ENCODE data around the gene SYTL4.

The SYTL4 gene

DNA sequence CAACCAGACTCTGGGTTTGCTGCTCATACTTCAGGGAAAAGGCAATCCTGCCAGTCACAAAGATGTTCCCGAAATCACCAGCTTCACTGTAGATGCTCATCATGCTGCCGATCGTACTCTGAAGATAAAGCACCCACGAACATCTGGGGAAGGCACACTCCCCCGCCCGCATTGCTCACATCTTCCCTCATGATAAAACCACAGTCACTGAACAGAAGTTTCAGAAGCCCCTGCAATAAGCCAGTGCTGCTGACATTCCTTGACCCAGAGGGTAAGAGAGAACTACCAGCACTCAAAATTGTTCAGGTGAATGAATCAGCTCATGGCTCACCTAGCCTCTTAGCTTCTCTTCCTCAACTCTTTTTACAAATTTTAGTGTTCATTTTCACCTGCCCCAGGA, 44.8 kb downstream of the SYTL4 start:
- DNase-seq = no peak

DNA sequence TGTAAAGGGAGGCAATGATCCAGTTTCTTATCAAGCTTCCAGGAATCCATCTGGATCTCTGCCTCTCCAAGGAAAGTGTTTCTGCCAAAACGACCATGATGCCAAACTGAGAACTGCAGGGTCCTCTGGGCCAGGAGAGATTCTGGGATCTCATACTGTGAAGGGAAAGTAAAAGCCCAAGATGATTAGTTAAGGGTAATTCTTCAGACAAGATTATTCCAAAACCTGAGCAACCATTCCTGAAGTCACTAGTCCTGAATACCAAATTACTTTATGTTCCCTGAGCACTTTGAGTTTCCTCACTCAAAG, 46.0 kb downstream of the SYTL4 start:
- DNase-seq = no peak

DNA sequence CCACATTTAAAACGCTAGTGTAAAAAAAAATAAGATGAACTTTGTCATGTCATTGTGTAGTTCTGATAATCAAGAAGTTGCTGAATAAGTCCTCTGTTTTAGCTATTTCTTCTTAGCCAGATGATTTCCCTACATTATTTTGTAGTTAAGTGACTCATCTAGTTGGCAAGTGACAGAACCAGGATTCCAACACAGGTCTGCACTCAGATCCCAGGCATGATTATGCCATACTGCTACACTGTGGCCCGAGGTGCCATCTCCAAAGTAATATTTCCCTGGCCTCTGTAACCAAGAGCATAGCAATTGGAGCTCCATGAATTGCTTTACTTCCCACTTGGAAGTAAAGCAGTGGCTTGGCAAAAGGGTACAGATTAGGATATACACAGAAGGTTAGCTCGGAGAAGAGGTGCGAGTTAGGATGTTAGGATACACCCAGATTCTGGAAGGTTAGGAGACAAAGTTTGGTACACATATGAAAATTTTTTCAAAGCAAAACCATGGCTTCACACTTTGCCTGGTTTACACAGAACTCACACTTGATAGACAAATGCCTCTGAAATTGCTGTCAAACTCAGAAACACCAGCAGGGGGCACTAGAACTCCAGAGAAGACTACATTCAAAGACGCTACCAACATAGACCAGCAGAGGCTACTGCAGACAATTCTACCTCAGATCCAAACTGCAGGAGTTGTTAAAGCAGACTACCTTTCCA, 46.5 kb downstream of the SYTL4 start:
- DNase-seq = peak; percentile 63

DNA sequence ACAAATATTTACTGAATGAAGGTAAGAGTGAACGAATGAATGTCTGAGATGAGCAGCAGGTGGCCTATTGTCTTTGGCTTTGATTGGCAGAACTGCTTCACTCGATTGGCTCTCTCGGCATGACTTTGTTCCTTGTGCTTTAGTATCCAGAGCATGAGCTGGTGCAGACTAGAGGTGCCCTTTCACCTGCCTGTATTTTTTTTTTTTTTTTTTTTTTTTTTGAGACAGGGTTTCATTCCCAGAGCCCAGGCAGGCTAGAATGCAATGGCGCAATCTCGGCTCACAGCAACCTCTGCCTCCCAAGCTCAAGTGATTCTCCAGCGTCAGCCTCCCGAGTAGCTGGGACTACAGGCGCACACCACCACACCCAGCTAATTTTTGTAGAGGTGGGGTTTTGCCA, 49.0 kb downstream of the SYTL4 start:
- DNase-seq = no peak

DNA sequence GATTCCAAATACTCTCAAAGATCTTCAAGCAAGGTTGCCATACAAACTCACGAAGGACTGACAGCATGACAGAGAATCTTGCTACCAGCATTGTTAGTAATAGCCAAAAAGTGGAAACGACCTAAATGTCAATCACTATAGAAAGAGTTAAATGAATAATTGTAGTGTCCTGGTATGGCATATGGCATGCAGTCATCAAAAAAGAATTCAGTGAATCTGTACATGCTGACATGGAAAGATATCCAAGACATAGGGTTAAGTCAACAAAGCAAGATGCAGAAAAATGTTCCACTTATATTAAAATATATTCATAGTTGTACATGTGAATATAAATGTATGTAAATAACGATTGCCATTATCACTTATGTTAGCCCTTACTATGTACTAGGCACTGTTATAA, 50.3 kb downstream of the SYTL4 start:
- DNase-seq = no peak

DNA sequence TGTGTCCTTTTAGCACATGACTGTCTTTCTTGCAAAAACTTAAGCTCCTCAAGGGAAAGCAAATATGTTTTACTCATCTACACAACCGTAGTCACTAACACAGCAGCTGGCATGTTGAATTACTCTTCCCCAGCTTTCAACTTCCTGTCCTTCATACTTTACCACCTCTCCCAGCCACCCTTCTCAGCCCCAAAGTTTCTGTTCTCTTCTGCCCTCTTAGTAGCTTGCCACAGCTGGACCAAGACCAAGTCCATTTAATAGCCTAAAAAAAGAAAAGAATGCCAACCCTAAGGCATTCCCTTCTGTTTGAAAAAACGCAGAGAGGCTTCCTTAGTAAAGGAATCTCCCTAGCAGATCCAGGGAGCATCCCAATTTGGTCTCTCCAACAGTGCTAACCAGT, 51.2 kb downstream of the SYTL4 start:
- DNase-seq = no peak

DNA sequence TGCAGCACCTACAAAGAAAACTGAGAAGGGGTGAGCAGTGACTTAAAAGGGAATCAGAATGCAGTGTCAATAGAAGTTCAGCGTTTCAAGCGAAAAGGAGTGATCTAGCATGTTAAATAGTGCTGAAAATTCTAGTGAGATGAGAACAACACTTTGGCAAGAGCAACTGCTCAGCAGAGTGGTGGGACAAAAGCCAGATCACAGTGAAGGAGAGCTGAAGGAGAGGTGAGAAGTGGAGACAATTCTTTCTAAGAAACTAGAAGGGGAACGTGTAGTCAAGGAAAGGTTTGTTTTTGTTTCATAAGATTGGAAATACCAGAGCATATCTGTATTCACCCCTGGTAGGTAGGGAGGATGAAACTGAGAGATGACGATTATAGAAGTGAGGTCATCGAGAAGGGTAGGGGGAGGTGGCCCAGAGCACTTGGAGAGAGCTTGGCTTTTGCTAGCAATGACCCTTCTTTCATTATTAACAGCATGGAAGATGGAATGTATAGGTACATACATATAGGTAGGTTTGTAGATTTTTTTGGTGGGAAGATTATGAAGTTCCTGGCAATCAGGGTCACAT, 54.2 kb downstream of the SYTL4 start:
- DNase-seq = peak; percentile 8

DNA sequence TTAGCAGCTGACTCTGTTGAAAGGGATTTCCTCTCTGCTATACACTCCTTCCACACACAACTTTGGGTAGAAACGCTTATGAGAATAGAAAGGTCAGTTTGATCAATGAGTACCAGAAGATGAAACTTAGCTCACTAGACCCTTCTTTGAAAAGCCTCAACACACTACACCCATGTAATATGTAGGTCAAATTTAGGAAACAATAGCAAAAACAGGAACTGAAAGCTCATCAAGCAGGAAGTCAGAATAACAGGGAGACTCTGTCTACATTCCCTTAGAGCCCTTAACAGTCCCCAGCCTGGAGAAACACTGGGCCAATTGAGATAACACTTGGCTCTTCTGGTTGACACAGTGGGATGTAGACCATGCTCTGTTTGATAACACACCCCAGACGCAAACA, 57.2 kb downstream of the SYTL4 start:
- DNase-seq = no peak

DNA sequence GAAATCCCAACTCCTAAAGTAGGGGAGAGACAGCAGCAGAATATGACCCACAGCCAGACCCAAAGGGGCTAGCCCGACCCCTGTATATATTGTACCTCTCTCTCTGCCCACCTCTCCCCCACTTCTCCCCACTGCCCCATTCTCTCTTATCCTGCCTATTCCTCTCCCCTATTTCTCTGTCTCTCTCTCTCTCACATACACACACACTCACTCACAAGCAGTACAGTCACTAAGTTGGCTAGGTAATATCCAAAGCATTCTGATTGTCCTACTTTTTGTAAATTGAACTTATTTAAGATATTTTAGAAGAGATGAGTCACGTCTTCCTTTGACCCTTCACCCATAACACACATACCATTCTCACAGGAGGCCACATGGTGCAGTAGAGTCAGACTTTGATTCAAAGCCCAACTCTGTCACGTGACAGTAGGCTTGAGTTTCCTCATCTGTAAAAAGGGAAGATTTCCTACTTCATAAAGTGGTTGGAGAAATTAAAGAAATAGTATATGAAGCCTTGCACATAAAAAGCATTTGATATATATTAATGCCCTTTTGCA, 58.4 kb downstream of the SYTL4 start:
- peak; percentile 62 for DNase-seq

DNA sequence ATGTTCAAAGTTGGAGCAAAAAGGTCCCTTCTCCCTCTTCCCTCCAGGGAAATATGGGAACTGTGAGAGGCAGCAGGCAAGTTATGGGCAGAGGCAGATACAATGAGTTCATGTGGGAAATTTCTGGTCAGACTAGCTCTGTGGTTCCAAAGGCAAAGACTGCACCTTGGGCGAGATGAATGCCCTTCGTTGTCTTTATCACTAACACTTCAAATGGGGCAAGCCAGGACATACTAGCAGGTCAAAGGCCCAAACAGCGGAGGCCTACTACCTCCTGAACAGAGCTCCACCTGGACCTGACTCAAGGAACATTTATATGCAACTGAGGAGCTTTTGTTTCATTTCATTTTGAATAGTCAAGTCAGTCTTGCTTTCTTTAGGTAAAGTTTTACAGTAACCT, 59.0 kb downstream of the SYTL4 start:
- DNase-seq = no peak

DNA sequence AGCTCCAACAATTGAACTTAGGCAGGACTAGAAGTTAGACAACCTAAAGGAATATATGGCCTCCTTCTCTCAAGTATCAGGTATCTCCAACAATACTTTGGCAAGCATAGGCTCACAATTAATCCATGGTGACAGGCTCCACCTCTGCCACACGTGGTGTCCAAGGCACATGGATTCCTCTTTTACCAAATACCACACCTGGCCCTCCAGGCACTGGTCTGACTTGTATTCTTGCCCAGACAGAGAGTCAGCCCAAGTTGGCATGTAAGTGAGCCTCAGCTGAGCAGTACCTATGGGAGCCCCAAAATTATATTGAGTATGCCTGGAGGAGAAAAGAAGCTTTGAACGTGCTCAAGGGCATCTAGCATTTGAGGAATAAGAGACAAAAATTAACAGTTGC, 68.3 kb downstream of the SYTL4 start:
- DNase-seq = no peak

DNA sequence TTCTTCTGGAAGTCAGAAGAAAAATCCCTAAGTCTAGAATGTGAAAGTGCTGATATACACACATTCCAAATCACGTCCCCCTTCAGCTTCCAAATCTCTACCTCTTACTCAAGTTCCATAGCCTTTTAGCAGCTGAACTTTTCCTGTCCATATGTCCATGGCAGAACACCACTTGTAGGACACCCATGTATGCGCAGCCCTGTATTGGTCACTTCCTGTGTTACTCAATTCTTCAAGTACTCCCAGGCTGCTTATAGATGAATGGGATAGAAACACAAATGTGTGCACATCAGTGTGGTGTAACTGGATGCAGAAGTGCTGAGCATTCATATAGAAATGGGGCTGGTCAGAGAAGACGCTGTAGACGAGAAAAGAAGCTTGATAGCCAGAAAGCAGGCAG, 69.1 kb downstream of the SYTL4 start:
- DNase-seq = no peak

DNA sequence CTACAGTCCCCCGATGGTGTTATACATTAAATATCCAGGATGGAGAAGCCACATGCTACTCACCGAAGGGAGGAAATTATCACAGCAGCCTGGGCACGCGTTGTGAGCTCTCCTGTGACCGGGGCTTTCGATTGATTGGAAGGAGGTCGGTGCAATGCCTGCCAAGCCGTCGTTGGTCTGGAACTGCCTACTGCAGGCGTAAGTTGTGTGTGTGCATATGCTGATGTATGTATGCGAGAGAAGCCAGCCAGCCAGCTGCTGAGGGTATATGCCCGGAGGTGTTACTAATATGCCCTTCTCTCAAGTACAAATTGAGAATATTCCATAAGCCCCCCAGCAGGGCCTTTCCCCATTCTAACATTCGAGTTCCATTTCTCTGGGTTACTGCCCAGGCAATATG, 69.8 kb downstream of the SYTL4 start:
- DNase-seq = no peak

DNA sequence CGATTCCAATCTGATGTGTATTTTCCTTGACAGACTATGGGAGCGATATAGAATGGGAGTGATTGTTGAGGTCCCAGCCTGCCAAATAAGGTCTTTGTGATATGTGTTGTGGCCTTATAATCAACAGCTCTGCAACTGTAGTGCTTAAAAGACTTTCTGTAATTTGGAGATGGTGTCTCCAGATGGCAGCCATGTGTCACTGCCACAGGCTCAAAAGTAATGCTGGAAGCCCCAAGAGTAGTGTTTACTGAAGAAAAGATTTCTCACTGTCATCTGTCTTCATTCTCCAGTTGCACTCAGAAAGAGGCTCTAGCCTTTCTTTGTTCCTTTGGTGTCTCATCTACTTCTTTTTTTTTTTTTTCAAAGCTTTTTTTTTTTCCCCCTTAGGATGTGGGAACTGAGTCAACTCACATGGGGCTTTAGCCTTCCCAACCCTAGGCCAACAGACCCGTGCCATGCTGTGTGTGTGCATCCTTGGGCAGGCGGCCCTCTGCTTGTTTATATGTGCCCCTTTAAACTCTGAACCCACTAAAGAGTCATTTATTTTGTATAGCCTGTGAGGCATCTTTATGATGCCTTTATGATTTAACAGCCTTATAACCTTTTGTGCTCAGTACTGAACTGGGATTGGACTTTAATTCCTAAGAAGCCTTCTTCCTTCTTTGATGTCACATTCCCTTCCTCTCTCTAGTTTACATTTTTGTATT, 72.3 kb downstream of the SYTL4 start:
- DNase-seq = no peak

DNA sequence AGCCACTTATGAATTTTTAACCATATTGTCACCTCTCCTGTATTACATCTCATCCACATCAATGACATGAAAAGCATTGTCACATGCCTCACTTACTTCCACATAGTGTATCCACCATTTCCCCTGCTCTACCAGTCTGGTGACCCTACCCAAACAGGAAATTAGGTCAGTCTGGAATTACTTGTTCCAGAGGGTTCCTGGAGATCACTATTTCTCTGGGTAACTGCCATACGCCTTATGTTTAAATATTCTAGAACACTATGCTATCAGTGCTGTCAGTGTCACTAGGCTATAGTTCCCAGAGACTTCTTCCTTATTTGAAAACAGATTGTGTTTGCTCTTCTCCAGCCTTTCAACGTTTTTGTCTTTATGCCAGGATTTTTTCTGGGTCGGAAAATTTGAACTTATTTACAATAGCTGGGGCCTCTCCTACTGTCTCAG, 73.0 kb downstream of the SYTL4 start:
- no peak for DNase-seq

DNA sequence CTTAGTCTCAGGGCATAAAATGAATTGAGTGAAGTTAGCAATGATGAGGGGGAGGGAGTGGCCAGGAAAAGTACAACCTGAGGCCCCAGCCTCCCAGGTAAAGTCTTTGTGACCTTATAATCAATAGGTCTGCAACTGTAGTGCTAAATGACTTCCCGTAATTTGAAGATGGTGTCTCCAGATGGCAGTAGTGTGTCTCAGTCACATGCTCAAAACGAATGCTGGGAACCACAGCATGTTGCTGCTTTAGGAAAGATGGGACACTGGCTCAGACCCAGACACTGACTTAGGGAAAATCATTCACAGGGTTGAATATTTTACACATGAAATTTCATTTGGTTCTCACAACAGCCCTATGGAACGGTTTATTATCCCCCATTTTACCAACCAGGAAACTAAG, 77.7 kb downstream of the SYTL4 start:
- DNase-seq = peak; percentile 19

DNA sequence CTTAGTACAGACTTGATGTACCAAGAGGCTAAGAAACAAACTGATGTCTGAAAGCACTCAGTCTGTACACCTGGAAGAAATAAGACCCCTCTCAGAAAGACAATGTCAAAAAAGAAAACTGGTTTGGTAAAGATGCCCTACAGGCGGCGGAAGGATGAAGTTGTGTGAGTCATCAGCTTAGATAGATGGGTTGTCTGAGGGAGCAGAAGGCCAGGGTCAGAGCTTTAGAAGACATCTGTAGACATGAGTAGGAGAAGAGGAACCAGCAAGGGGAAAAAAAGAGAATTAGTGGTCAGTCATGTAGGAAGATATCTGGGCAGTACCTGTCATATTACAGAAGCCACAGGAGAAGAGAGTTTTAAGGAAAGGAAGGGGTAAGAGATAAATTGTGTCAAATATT, 79.7 kb downstream of the SYTL4 start:
- no peak for DNase-seq

DNA sequence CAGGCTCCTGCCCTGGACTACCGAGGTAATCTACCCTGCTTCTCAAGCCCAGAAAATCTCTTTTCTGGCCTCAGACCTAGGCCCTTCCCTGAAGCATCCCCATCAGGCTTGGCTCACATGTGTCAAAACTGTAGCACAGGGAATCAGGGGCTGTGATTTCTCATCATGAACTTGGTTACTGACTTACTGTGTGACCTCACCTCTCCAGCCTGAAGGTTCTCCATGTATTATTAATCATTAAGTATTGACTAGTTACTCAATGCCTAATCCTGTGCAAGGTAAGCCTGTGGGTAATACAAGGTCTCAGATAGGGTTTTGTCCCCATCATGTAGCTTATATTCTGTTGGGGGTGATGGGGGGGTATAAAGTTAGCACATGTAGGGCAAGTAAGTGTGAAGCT, 81.1 kb downstream of the SYTL4 start:
- no peak for DNase-seq

DNA sequence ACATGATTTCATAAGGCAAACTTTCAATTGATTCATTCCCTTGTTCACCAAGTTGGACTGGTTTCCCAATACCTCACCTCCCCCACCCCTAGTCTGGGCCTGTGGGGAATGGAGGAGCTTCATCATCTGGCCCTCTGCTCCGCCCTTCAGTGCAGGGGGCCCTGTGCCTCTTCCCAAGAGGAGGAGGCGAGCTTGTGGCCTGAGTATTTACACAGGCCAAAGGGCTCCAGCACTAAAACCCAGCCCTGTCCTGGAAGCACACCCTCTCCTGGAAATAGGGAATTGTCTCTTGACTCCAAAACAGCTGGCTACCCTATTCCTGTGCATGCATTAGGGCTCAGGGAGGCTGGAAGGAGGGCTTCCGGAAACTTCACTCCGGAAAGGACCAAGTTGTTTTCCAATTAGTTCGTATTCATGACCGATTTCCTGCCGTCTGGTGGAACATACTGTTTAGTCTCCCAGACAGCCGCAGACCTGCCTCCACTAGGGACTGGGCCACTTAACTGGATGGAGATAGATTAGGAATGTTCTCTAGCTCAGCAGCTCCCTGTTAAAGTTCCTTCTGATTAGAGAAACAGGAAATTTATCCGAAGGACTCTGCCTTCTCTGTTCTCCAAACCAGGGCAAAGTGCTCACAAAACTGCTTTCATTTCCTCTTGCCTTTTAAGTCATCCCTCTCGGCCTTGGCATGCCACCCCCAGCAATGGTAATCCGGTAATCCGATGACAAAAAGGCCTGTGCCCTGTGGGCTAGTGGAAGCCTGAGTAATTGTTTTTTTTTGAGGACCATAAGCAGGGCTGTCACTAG, 82.2 kb downstream of the SYTL4 start:
- peak; percentile 93 for DNase-seq

DNA sequence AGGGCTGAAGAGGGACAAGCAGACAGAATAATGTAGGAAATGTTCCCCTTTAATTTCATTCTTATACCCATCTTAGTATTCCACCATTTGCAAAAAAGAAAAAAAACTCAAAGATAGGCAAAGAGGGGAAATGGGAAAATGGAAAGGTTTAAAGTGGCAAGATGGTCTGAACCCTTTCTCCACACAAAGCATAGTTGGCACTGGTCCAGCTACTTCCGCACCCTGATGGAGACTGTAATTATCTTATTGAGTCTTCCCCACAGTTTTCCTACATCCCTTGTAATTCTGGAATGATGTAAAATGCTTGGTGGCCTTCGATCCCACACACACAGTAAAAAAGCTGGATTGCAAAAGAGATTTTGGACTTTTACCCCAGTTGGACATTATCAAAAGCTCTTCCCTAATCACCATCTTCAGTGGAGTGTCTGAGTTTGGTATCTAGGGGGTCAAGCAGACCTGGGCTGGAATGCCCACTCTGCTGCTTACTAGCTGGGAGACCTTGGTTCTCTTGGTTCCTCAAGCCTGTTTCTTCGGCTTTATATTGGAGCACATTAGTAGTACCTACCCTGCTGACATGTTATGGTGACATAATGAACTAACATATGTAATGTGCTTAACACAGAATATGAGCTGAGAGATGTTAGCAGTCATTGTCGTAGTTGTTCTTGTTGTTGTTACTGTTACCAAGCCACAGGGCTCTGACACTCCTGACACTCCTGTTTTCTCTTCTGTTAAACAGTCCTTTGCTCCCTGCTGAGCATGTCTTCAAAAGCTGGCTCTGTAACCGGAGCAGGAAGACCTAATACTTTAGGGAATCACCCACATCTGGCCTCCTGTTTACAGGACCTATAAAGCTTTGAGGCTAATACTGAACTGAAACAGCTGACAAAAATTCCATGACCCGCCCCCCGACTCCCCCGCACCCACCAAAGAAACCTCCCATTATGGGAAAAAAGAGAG, 83.2 kb downstream of the SYTL4 start:
- DNase-seq = peak; percentile 83

DNA sequence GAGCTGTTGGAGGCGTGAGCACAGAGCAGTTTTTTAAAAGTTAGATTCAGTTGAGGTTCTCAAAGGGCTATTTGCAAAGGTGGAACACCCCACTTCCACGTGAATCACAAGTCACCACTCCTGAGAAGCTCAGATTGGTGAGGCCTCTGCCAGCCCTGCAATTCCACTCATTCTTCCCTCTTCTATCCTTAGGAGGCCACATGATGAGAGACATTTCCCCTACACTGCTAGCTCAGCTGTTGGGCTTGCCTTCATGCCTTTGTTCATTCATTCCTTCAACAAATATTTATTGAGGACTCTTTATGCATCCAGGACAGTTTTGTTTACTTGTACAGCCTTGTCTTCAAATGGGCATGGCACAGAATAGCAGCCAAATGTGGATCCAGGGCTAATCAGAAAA, 84.2 kb downstream of the SYTL4 start:
- no peak for DNase-seq

DNA sequence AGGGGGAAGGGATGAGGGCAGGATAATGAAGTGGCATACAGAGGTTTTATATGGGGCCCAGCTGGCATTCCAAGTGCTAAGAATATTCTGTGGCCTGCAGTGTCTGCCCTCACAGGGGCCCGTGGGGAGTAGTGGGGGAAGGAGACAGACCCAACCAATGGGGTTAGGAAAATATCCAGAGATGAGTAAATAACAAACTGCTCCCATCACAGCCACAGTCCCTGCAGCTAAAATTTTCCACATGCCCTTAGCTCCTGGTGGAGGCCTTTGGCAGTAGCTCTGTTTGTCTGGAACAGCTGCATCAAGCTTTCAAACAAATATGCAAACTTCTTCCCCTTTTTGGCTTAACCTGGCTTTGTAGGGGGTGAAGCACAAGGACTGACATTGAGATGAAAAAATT, 84.8 kb downstream of the SYTL4 start:
- no peak for DNase-seq

Measured in fibroblast of skin of right quadriceps (primary cell).